HepG2 (cell line): Measurements from ENCODE around the gene FUCA2. TPM values are rescaled to one million over a fixed set of nuclear protein-coding genes. Genes with fewer than 3 reads are reported as not detected.

Source experiments
- ARNT2 ChIP-seq: sonication (generic); formaldehyde crosslinking; IDR thresholded peaks from 2 replicates; pipeline ENCODE4 v1.8.0; 2022; ENCODE audit warnings: mild to moderate bottlenecking, low read depth, missing genetic modification reagents, moderate library complexity
- DMAP1 ChIP-seq: IDR thresholded peaks from 2 replicates; pipeline ENCODE4 v1.6.1; 2016
- FUBP1 ChIP-seq: sonication (generic); formaldehyde crosslinking; IDR thresholded peaks from 2 replicates; pipeline ENCODE4 v1.5.1; 2020; ENCODE audit warnings: missing genetic modification reagents, mild to moderate bottlenecking, borderline replicate concordance
- GATA4 ChIP-seq: sonication (generic); IDR thresholded peaks from 2 replicates; pipeline ENCODE4 v1.6.1; 2016; ENCODE audit warnings: antibody characterized with exemption, low read depth, borderline replicate concordance
- HIC2 ChIP-seq: sonication (generic); formaldehyde crosslinking; IDR thresholded peaks from 2 replicates; pipeline ENCODE4 v1.9.0; 2022; ENCODE audit warnings: low read depth, missing genetic modification reagents
- HMGA1 ChIP-seq: sonication (generic); formaldehyde crosslinking; conservative IDR thresholded peaks from 2 replicates; pipeline ENCODE4 v1.4.0; 2020; ENCODE audit warnings: missing genetic modification reagents
- HOXA5 ChIP-seq: sonication (generic); formaldehyde crosslinking; IDR thresholded peaks from 2 replicates; pipeline ENCODE4 v1.4.0; 2020; ENCODE audit warnings: missing genetic modification reagents
- JUND ChIP-seq: sonication (generic); formaldehyde crosslinking; IDR thresholded peaks from 2 replicates; pipeline ENCODE4 v1.8.0; 2022; ENCODE audit warnings: mild to moderate bottlenecking, missing genetic modification reagents
- MAFK ChIP-seq, 2 experiments: IDR thresholded peaks in 1 of 2; conservative IDR thresholded peaks in 1 of 2; 2 replicates each; pipeline ENCODE4 v1.6.1; 2011; ENCODE audit warnings: improper control_type of control experiment in 2 of 2, low read length in 2 of 2
- NR2F6 ChIP-seq, 2 experiments: IDR thresholded peaks; 2 replicates each; pipeline ENCODE4 v1.6.1; 2016; ENCODE audit warnings: antibody characterized with exemption in 1 of 2, mild to moderate bottlenecking in 1 of 2
- PBX2 ChIP-seq: IDR thresholded peaks from 2 replicates; pipeline ENCODE4 v1.6.1; 2016; ENCODE audit warnings: control low read depth
- POLR2AphosphoS2 ChIP-seq: IDR thresholded peaks from 2 replicates; pipeline ENCODE4 v1.6.1; 2011; ENCODE audit warnings: low read depth, low read length, improper control_type of control experiment
- SP5 ChIP-seq: IDR thresholded peaks from 2 replicates; pipeline ENCODE4 v1.6.1; 2016; ENCODE audit warnings: low read depth, borderline replicate concordance
- ZBTB8A ChIP-seq: sonication (generic); formaldehyde crosslinking; IDR thresholded peaks from 2 replicates; pipeline ENCODE4 v1.4.0; 2020; ENCODE audit warnings: mild to moderate bottlenecking, low read depth, missing genetic modification reagents, borderline replicate concordance
- ZNF749 ChIP-seq: sonication (generic); formaldehyde crosslinking; IDR thresholded peaks from 2 replicates; pipeline ENCODE4 v1.8.0; 2022; ENCODE audit warnings: mild to moderate bottlenecking, missing genetic modification reagents, moderate library complexity, borderline replicate concordance
- polyA plus RNA-seq, 8 experiments: library from polyadenylated mRNA; depleted of rRNA in 3 of 8; stranded (reverse) in 7 of 8; unstranded in 1 of 8; fragments of >200 nt; fragmentation: Illumina TruSeq in 4 of 8; extraction: Trizol in 4 of 8; gene quantifications; 2 replicates each; pipeline versions ENCODE4 v1.2.1 to v1.2.3, GENCODE V29; 2011 to 2016; ENCODE audit warnings: low read depth in 4 of 8, missing spikeins in 1 of 8, mixed read lengths in 1 of 8; ENCODE audit not compliant: insufficient read depth in 1 of 8
- total RNA-seq, 5 experiments: library from RNA; depleted of rRNA; stranded (reverse); fragments of >200 nt; fragmentation: Illumina TruSeq; extraction: Trizol; gene quantifications; 2 replicates each; pipeline ENCODE4 v1.2.3, GENCODE V29; 2016; ENCODE audit warnings: low read depth in 1 of 5
- TF ChIP-seq, protein P1 (sequence below): sonication (generic); formaldehyde crosslinking; IDR thresholded peaks from 2 replicates; pipeline ENCODE4 v1.4.0; 2020; ENCODE audit warnings: missing genetic modification reagents

FUCA2 gene
- total and polyA plus RNA-seq, 2 of the 13 experiments (the other 11 are each of a cell fraction or from before 2014, with no cell fraction given) = 87.4 to 144 TPM

DNA sequence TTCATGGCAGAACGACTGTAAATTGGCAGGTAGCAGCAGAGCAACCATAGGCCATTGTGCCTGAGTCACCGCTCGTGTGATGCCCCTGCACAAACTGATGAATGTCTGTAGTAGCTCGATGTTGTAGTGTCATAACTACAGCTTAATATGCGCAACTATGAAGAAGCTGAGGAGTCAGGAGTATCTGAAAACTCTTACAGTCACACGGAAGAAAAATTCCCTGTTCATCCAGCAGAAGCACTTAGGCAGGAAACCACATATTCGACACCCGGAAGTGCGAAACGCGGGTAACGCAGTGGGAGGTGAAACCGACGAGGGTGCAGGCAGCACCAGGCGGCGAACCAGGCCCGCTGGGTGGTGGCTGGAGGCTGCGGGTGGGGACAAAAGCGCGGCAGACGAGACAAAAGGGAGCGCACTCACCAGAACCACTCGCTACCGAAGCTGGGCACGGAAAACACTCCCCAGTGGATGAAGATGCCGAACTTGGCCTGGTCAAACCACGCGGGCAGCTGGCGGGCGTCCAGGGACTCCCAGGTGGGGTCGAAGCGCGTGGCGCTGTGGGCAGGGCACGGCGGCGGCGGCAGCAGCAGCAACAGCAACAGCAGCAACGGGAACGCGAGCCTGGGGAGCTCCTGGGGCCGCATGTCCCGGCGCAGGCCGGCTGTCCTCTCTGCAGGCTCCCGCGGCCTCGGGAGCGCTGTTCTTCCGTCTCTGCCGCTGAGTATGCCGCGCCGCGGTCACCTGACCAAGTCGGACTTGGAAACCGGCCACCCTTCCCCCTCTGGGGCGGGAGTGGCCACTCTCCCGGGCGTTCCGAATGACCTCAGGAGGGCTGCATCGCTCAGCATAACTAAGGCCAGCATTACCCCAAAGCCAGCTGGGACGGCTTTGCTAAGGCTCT lies at the start of gene FUCA2 (continued):
- peak; percentile 69; the same call in 1 of the 2 replicates for TF ChIP-seq FUBP1 (CRISPR knock-in tag)
- peak; percentile 84 for TF ChIP-seq ZBTB8A
- TF ChIP-seq MAFK (conservative IDR thresholded peaks at IDR 0.05 in 1 of 2, IDR thresholded peaks at IDR 0.05 in 1 of 2; ENCODE audit: low read length in 2 of 2) = peak; percentile 34 to 36; a peak in 2 of 4 replicates
- TF ChIP-seq HMGA1 = no peak
- peak; percentile 61; the same call in 1 of the 2 replicates for TF ChIP-seq GATA4
- TF ChIP-seq HIC2 (CRISPR knock-in tag) = peak; percentile 46; the same call in 1 of the 2 replicates
- peak; percentile 95; the same call in 1 of the 2 replicates for TF ChIP-seq ZNF749
- TF ChIP-seq PBX2 (CRISPR knock-in tag) = 0 out of 2 replicates have a peak, but pooled peaks have one; percentile 8
- TF ChIP-seq ARNT2 = peak; percentile 90
- TF ChIP-seq POLR2AphosphoS2 = no peak
- TF ChIP-seq JUND (CRISPR knock-in tag) = 0 out of 2 replicates have a peak, but pooled peaks have one; percentile 33
- peak; percentile 98 for TF ChIP-seq HOXA5
- no peak for TF ChIP-seq SP5 (CRISPR knock-in tag)
- TF ChIP-seq NR2F6 (IDR thresholded peaks at IDR 0.05) = peak; percentile 51; the same call in 1 of the 2 replicates
- TF ChIP-seq NR2F6 (CRISPR knock-in tag; IDR thresholded peaks at IDR 0.05) = peak; percentile 54
- TF ChIP-seq, protein P1, sequence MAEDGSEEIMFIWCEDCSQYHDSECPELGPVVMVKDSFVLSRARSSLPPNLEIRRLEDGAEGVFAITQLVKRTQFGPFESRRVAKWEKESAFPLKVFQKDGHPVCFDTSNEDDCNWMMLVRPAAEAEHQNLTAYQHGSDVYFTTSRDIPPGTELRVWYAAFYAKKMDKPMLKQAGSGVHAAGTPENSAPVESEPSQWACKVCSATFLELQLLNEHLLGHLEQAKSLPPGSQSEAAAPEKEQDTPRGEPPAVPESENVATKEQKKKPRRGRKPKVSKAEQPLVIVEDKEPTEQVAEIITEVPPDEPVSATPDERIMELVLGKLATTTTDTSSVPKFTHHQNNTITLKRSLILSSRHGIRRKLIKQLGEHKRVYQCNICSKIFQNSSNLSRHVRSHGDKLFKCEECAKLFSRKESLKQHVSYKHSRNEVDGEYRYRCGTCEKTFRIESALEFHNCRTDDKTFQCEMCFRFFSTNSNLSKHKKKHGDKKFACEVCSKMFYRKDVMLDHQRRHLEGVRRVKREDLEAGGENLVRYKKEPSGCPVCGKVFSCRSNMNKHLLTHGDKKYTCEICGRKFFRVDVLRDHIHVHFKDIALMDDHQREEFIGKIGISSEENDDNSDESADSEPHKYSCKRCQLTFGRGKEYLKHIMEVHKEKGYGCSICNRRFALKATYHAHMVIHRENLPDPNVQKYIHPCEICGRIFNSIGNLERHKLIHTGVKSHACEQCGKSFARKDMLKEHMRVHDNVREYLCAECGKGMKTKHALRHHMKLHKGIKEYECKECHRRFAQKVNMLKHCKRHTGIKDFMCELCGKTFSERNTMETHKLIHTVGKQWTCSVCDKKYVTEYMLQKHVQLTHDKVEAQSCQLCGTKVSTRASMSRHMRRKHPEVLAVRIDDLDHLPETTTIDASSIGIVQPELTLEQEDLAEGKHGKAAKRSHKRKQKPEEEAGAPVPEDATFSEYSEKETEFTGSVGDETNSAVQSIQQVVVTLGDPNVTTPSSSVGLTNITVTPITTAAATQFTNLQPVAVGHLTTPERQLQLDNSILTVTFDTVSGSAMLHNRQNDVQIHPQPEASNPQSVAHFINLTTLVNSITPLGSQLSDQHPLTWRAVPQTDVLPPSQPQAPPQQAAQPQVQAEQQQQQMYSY (CRISPR knock-in tag) = peak; percentile 52; the same call in 1 of the 2 replicates
- peak; percentile 99 for TF ChIP-seq DMAP1
